K562 (cell line): ENCODE measurements around the gene HCST.
"Not testable (repeated sequence)": the region's sequence is repeated elsewhere in the genome, so short reads cannot be mapped to it uniquely, and the experiment has no call there.

Source experiments
- GABPA ChIP-seq: fragments of 200-800 bp; sonication (Bioruptor generic); conservative IDR thresholded peaks from 2 replicates; pipeline ENCODE4 v1.6.1; 2016; ENCODE audit warnings: low read depth, missing genetic modification characterization, missing compliant biosample characterization
- JUND ChIP-seq, 2 experiments: IDR thresholded peaks; 2 replicates in 1 of 2; 3 replicates in 1 of 2; pipeline ENCODE4 v1.6.1; 2011; ENCODE audit warnings: borderline replicate concordance in 2 of 2, low read depth in 2 of 2, low read length in 2 of 2, improper control_type of control experiment in 1 of 2, missing biosample characterization in 1 of 2, missing genetic modification characterization in 1 of 2, missing genetic modification reagents in 1 of 2

DNA sequence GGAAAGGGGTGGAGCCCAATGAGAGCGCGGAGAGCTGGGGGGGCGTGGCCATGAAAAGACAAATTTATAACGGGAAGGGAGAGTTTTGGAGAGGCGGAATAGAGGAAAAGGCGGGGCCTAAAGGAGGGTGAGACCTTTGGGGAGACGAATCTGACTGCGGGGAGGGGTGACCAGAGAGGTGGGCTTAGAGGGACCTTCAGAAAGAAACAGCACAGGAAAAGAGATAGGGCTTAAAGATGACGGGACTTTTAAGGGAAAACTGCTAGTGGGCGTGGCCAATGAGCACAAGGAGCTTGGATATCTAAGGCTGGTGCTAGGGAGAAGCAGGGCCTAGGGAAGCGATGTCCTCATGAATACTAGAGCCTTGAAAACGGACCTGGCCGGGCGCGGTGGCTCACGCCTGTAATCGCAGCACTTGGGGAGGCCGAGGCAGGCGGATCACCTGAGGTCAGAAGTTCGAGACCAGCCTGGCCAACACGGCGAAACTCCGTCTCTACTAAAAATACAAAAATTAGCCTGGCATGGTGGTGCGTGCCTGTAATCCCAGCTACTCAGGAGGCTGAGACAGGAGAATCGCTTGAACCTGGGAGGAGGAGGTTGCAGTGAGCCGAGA lies 32.1 kb upstream of the HCST start:
- TF ChIP-seq GABPA (tag): peak; percentile 59
- TF ChIP-seq JUND (IDR thresholded peaks at IDR 0.05; ENCODE audit: borderline replicate concordance, low read depth, low read length); JUND (tag; IDR thresholded peaks at IDR 0.05; ENCODE audit: borderline replicate concordance, low read depth, low read length): not testable (repeated sequence)
